ENCODE measurements around the gene FAM90A1.
"Not testable (repeated sequence)": the region's sequence is repeated elsewhere in the genome, so short reads cannot be mapped to it uniquely, and the experiment has no call there.

- not testable (repeated sequence) for TF ChIP-seq CTCF (IDR thresholded peaks at IDR 0.05); POLR2A (IDR thresholded peaks at IDR 0.05; ENCODE audit: low read depth); POLR2AphosphoS5 (IDR thresholded peaks at IDR 0.05)
Measured at GRCh38 chr12:8246941-8247535, 19.6 kb upstream of the FAM90A1 start.

Measured in esophagus muscularis mucosa (tissue), 3 donors.